GM23338 (cell line): Measurements from ENCODE around the gene INSRR. TPM values are rescaled to one million over a fixed set of nuclear protein-coding genes. Genes with fewer than 3 reads are reported as not detected.

Source experiments
- ATAC-seq: fragments of 200-7000 bp; cut with Tn5 transposase; 3 replicates; pipeline ENCODE4 v1.9.1; 2020
- DNase-seq: peaks from one replicate; pipeline ENCODE4 v3.0.0-alpha.2; 2015; ENCODE audit warnings: low spot score
- H2AFZ ChIP-seq: fragments of 200-600 bp; sonication (generic); 2 replicates; pipeline ENCODE4 v1.8.0; 2016; ENCODE audit warnings: antibody characterized with exemption, mild to moderate bottlenecking, moderate library complexity
- H3F3A ChIP-seq: fragments of 200-600 bp; sonication (generic); replicated peaks from 2 replicates; pipeline ENCODE4 v1.8.0; 2017; ENCODE audit warnings: antibody characterized with exemption, mixed run types, low read depth
- H3K27ac ChIP-seq: fragments of 200-600 bp; sonication (generic); 2 replicates; pipeline ENCODE4 v1.6.1; 2016; ENCODE audit warnings: low read depth
- H3K27me3 ChIP-seq: fragments of 200-600 bp; sonication (generic); 2 replicates; pipeline ENCODE4 v1.8.0; 2016; ENCODE audit warnings: mild to moderate bottlenecking, mixed run types, moderate library complexity; ENCODE audit not compliant: insufficient read depth
- H3K36me3 ChIP-seq: fragments of 200-600 bp; sonication (generic); 2 replicates; pipeline ENCODE4 v1.8.0; 2016; ENCODE audit warnings: mild to moderate bottlenecking; ENCODE audit not compliant: insufficient read depth
- H3K4me1 ChIP-seq: fragments of 200-600 bp; sonication (generic); 2 replicates; pipeline ENCODE4 v1.8.0; 2016; ENCODE audit warnings: mild to moderate bottlenecking, moderate library complexity; ENCODE audit not compliant: insufficient read depth
- H3K4me2 ChIP-seq: fragments of 200-600 bp; sonication (generic); 2 replicates; pipeline ENCODE4 v1.7.1; 2017; ENCODE audit warnings: mixed run types
- H3K4me3 ChIP-seq: fragments of 200-600 bp; sonication (generic); 2 replicates; pipeline ENCODE4 v1.6.1; 2016; ENCODE audit warnings: mixed run types
- H3K79me2 ChIP-seq: fragments of 200-600 bp; sonication (generic); replicated peaks from 2 replicates; pipeline ENCODE4 v1.8.0; 2017; ENCODE audit warnings: mild to moderate bottlenecking; ENCODE audit not compliant: insufficient read depth
- H3K9me2 ChIP-seq: fragments of 200-600 bp; sonication (generic); 2 replicates; pipeline ENCODE4 v1.8.0; 2017; ENCODE audit not compliant: insufficient read depth
- H4K20me1 ChIP-seq: fragments of 200-600 bp; sonication (generic); replicated peaks from 2 replicates; pipeline ENCODE4 v1.8.0; 2017; ENCODE audit warnings: mild to moderate bottlenecking; ENCODE audit not compliant: insufficient read depth
- H3K27ac Mint-ChIP-seq: 2 replicates; pipeline ENCODE4 v1.8.0; 2020; ENCODE audit warnings: inconsistent platforms, mild to moderate bottlenecking, moderate library complexity, mixed read lengths
- H3K27me3 Mint-ChIP-seq: 3 replicates; pipeline ENCODE4 v1.8.0; 2022; ENCODE audit warnings: low read depth, mild to moderate bottlenecking, moderate library complexity, mixed read lengths, inconsistent platforms; ENCODE audit not compliant: insufficient read depth, poor library complexity
- H3K36me3 Mint-ChIP-seq: 3 replicates; pipeline ENCODE4 v1.8.0; 2021; ENCODE audit warnings: low read depth, mild to moderate bottlenecking, inconsistent platforms, moderate library complexity, mixed read lengths
- H3K4me1 Mint-ChIP-seq: 3 replicates; pipeline ENCODE4 v1.8.0; 2020; ENCODE audit warnings: mild to moderate bottlenecking, inconsistent platforms, mixed read lengths
- H3K4me3 Mint-ChIP-seq: 3 replicates; pipeline ENCODE4 v1.8.0; 2021; ENCODE audit warnings: moderate library complexity, mild to moderate bottlenecking, inconsistent platforms, mixed read lengths
- H3K9me3 Mint-ChIP-seq: 3 replicates; pipeline ENCODE4 v1.8.0; 2020; ENCODE audit warnings: moderate library complexity, mild to moderate bottlenecking, inconsistent platforms, mixed read lengths
- CREB1 ChIP-seq: fragments of 250-450 bp; sonication (Bioruptor Pico); IDR thresholded peaks from 2 replicates; pipeline ENCODE4 v1.5.0; 2020; ENCODE audit warnings: low read depth, mild to moderate bottlenecking, moderate library complexity
- CTCF ChIP-seq, 2 experiments: fragments of 200-600 bp in 1 of 2; sonication (generic) in 1 of 2; conservative IDR thresholded peaks; 2 replicates each; pipeline versions ENCODE4 v1.5.1 to v1.6.1; 2016 to 2017; ENCODE audit warnings: antibody characterized with exemption in 2 of 2, low read depth in 2 of 2, mild to moderate bottlenecking in 2 of 2, moderate library complexity in 1 of 2
- ETS1 ChIP-seq: IDR thresholded peaks from 2 replicates; pipeline ENCODE4 v1.6.1; 2016; ENCODE audit warnings: antibody characterized with exemption
- EZH2 ChIP-seq: fragments of 200-600 bp; sonication (generic); IDR thresholded peaks from one replicate; pipeline ENCODE4 v1.8.0; 2017; ENCODE audit warnings: antibody characterized with exemption, mild to moderate bottlenecking, low read depth; ENCODE audit not compliant: unreplicated experiment
- EZH2phosphoT487 ChIP-seq: fragments of 200-600 bp; sonication (generic); IDR thresholded peaks from one replicate; pipeline ENCODE4 v1.8.1; 2018; ENCODE audit warnings: antibody characterized with exemption; ENCODE audit not compliant: unreplicated experiment
- REST ChIP-seq: IDR thresholded peaks from one replicate; pipeline ENCODE4 v1.6.1; 2018; ENCODE audit warnings: antibody characterized with exemption; ENCODE audit not compliant: unreplicated experiment
- STAT1 ChIP-seq: IDR thresholded peaks from one replicate; pipeline ENCODE4 v1.6.1; 2016; ENCODE audit warnings: antibody characterized with exemption; ENCODE audit not compliant: unreplicated experiment
- ZNF114 ChIP-seq: fragments of 250-450 bp; sonication (Bioruptor Pico); IDR thresholded peaks from 2 replicates; pipeline ENCODE4 v1.5.0; 2020; ENCODE audit warnings: mild to moderate bottlenecking, moderate library complexity
- ZNF331 ChIP-seq: fragments of 250-450 bp; sonication (Bioruptor Pico); IDR thresholded peaks from 2 replicates; pipeline ENCODE4 v1.5.0; 2020; ENCODE audit warnings: low read depth, mild to moderate bottlenecking, moderate library complexity
- ZNF462 ChIP-seq: fragments of 250-450 bp; sonication (Bioruptor Pico); IDR thresholded peaks from 2 replicates; pipeline ENCODE4 v1.5.0; 2020; ENCODE audit warnings: mild to moderate bottlenecking, moderate library complexity
- polyA plus RNA-seq: library from polyadenylated mRNA; unstranded; fragments of >200 nt; fragmentation: Nextera tagmentation; extraction: Ambion mirVana; gene quantifications from 2 replicates; pipeline ENCODE4 v1.2.1, GENCODE V29; 2016
- total RNA-seq: library from RNA; depleted of rRNA; stranded (reverse); fragments of >200 nt; shearing (Covaris generic); gene quantifications from 2 replicates; pipeline ENCODE4 v1.2.3, GENCODE V29; 2014

INSRR gene
- total and polyA plus RNA-seq, 2 experiments from 2014 or later: not detected

GRCh38 chr1:156795787-156796186, 63.1 kb downstream of the INSRR start:
- Mint-ChIP-seq H3K27ac (no peak overlapping the region), H3K27me3 (peaks cover 4% of the 10 kb centered on the region), H3K36me3 (peaks cover 88% of the 10 kb centered on the region), H3K4me3 (no peak overlapping the region), H3K9me3 (no peaks in the 10 kb centered on the region), H3K4me1 (no peaks in the 10 kb centered on the region)
- Histone ChIP-seq H3K4me3 (no peak overlapping the region), H3K4me1 (no peaks in the 10 kb centered on the region), H3K36me3 (peaks cover 60% of the 10 kb centered on the region), H3K27ac (no peak overlapping the region), H3F3A (peaks cover 42% of the 10 kb centered on the region), H3K4me2 (no peak overlapping the region), H3K27me3 (no peaks in the 10 kb centered on the region), H3K9me2 (no peaks in the 10 kb centered on the region), H2AFZ (no peak overlapping the region), H4K20me1 (peaks cover 32% of the 10 kb centered on the region), H3K79me2 (no peaks in the 10 kb centered on the region; the same call in 1 of the 2 replicates)
- TF ChIP-seq CTCF (conservative IDR thresholded peaks at IDR 0.05; ENCODE audit: low read depth in 2 of 2) (no peak), REST (no peak), STAT1 (no peak), EZH2 (no peak), EZH2phosphoT487 (no peak), CREB1 (CRISPR knock-in tag) (no peak), ZNF331 (CRISPR knock-in tag) (no peak), ZNF114 (CRISPR knock-in tag) (no peak), ETS1 (no peak)
- DNase-seq: no peak
- ATAC-seq: no peak

- peaks cover 61% of the 10 kb centered on the region for H3K36me3 ChIP-seq
- H3K4me1 ChIP-seq: no peaks in the 10 kb centered on the region
- H3K27ac ChIP-seq: no peak overlapping the region
- Mint-ChIP-seq H3K4me3 (no peak overlapping the region), H3K36me3 (peaks cover 86% of the 10 kb centered on the region), H3K9me3 (no peaks in the 10 kb centered on the region), H3K27me3 (peaks cover 4% of the 10 kb centered on the region), H3K4me1 (no peaks in the 10 kb centered on the region), H3K27ac (no peak overlapping the region)
- DNase-seq: no peak
- no peak for ATAC-seq
- no peak overlapping the region for H2AFZ ChIP-seq
- no peak overlapping the region for H3K4me3 ChIP-seq
- peaks cover 3% of the 10 kb centered on the region for H3K79me2 ChIP-seq
- no peaks in the 10 kb centered on the region for H3K27me3 ChIP-seq
- peaks cover 35% of the 10 kb centered on the region for H4K20me1 ChIP-seq
- H3F3A ChIP-seq: peaks cover 42% of the 10 kb centered on the region
- H3K4me2 ChIP-seq: no peak overlapping the region
- H3K9me2 ChIP-seq: no peaks in the 10 kb centered on the region
- no peak for TF ChIP-seq ZNF114 (CRISPR knock-in tag)
- TF ChIP-seq ZNF462: no peak
- TF ChIP-seq EZH2: no peak
Measured at GRCh38 chr1:156795374-156795733, 63.6 kb downstream of the INSRR start.
